Epithelial cell of esophagus (primary cell): Measurements from ENCODE around the gene DNM2.

ENCODE experiments used
- DNase-seq: peaks from one replicate; pipeline ENCODE4 v3.0.0; 2010; ENCODE audit warnings: low read depth
- H3K4me3 ChIP-seq: 2 replicates; pipeline ENCODE4 v1.5.1; 2011; ENCODE audit warnings: mild to moderate bottlenecking, low read length, control low read depth
- TF ChIP-seq, protein P1 (sequence below): IDR thresholded peaks from 2 replicates; pipeline ENCODE4 v1.5.1; 2011; ENCODE audit warnings: low read depth, mild to moderate bottlenecking, low read length, control low read depth, inconsistent platforms; ENCODE audit not compliant: insufficient read depth; ENCODE audit errors: missing control alignments

Gene DNM2

DNA sequence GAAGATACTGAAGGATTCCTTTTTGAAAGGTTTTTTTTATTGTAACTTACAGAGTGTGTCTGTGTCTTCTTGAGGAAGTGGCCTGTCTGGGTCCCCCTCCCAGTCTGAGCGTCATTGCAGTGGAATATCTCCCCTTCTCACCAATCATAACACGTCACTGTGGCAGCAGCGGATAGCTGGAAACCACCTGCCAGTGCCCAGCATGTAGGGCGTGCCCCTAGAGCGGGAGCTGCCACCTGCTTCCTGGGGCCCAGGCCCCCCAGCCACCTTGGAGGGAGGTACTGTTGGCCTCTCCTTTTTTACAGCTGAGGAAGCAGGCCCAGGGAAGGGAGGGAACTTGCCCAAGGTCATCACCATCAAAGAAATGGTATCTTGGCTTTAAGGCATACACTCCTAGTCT is 4.6 kb upstream of the DNM2 start:
- no peak for DNase-seq
- no peak overlapping the region for H3K4me3 ChIP-seq
- TF ChIP-seq, protein P1, sequence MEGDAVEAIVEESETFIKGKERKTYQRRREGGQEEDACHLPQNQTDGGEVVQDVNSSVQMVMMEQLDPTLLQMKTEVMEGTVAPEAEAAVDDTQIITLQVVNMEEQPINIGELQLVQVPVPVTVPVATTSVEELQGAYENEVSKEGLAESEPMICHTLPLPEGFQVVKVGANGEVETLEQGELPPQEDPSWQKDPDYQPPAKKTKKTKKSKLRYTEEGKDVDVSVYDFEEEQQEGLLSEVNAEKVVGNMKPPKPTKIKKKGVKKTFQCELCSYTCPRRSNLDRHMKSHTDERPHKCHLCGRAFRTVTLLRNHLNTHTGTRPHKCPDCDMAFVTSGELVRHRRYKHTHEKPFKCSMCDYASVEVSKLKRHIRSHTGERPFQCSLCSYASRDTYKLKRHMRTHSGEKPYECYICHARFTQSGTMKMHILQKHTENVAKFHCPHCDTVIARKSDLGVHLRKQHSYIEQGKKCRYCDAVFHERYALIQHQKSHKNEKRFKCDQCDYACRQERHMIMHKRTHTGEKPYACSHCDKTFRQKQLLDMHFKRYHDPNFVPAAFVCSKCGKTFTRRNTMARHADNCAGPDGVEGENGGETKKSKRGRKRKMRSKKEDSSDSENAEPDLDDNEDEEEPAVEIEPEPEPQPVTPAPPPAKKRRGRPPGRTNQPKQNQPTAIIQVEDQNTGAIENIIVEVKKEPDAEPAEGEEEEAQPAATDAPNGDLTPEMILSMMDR: no peak

DNA sequence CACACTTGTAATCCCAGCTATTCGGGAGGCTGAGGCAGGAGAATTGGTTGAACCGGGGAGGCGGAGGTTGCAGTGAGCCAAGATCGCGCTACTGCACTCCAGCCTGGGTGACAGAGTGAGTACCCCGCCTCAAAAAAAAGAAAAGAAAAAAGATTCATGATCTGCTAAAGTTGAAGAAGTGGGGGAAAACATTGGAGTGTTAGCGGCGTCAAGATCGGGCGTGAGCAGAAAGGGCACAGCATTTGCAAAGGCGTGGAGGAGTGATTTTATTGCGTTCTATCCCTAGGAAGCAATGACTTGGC is 874 bp upstream of the DNM2 start:
- peak overlapping the region; percentile 45 for H3K4me3 ChIP-seq
- DNase-seq: no peak
- TF ChIP-seq, protein P1: no peak

DNA sequence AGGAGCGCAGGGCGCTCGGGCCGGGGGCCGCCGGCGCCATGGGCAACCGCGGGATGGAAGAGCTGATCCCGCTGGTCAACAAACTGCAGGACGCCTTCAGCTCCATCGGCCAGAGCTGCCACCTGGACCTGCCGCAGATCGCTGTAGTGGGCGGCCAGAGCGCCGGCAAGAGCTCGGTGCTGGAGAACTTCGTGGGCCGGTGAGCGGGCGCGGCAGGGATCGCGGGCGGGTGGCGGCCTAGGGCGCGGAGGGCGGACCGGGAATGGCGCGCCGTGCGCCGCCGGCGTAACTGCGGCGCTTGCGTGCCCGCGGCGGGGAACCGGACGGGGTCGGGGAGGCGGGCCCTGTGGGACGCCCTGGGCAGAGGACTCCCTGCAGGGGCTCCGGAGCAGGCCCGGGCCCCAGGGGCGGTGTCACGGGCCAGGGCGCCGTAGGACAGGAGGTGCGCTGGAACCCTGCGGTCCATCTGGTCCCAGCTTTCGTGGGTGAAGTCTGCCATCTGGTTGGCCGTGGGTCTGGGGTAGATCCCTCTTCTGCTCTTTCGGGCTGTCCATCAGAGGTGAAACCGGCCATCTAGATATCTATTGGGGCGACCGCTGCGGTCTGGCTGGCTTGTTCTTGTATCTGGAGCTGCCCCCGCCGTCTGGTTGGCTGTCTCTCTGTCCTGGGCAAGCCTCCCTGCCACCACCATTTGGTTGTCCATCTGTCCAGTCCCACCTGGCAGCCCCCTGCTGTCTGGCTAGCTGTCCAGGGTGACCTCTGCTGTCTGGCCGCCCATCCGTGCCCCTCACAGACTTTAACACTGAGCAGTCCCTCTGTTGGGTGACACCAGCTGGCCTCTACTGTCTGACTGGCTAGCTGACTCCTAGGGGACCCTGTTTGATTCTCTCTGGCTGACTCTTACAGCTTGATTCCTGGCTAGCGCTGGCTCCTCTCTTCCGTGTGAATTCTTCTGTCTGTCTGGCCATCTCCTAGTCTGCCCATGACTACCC is 622 bp downstream of the DNM2 start:
- TF ChIP-seq, protein P1: no peak
- peak; percentile 42 for DNase-seq

DNA sequence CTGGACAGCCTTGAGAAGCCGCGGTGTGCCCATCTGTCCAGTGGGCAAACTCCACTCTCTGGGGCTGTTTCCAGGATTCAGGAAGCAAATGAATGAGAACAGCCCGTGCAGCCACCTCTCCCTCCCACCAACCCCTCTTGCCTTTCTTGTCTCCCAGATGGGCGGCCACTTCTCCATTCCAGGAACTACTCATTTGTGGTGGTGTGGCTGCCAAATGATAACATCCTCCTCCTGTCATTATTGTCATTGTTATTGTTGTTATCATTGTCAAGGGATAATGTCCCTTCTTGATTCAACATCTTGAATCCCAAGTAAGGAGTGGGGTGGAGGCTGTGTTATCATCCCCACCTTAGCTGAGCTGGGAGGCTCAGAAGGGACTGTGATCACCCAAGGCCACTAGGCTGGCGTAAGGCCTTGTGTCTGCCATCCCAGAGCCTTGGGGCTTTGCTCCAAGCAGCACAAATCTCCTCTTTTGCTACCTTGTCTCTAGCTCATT is 1.6 kb downstream of the DNM2 start:
- TF ChIP-seq, protein P1: no peak
- DNase-seq: no peak
- peak overlapping the region; percentile 89 for H3K4me3 ChIP-seq

More for the DNA sequence above, 622 bp downstream of the DNM2 start:
- H3K4me3 ChIP-seq: peak overlapping the region; percentile 89

DNA sequence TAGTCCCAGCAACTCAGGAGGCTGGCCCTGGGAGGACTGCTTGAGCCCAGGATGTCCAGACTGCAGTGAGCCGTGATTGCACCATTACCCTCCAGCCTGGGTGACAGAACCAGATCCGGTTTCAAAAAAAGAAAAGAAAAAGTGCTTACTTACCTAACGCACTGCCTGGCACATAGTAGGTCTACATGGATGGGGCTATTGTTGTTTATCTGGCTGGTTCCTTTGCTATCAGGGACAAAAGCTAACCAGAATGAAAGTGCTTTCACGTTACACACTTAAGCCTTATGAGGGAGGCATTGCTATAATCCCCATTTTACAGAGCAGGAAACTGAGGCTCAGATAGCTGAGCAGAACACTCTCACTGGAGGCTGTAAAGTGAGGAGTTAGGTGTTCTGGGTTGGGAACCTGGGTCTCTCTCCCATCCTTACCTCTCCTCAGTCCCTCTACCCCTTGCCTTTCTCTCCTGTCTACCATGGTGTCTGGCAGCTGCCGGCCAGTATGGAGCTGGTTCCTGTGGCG is 2.8 kb downstream of the DNM2 start:
- DNase-seq: no peak
- H3K4me3 ChIP-seq: no peak overlapping the region
- TF ChIP-seq, protein P1: no peak

DNA sequence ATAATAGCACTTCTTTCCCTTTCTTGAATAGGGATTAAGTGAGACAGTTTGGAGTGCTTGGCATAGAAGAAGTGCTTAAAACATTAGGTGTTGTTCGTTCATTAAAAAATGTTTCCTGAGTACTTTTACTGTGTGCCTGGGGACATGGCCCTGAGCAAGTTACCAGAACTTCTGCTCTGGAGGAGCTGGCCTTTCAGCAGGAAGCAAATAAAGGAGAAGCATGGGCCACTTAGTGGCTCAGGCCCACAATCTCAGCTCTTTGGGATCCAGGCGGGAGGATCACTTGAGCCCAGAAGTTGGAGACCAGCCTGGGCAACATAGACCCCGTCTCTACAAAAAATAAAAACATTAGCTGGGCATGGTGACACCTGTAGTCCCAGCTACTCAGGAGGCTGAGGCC is 5.7 kb downstream of the DNM2 start:
- DNase-seq: no peak
- H3K4me3 ChIP-seq: no peak overlapping the region
- TF ChIP-seq, protein P1: no peak

DNA sequence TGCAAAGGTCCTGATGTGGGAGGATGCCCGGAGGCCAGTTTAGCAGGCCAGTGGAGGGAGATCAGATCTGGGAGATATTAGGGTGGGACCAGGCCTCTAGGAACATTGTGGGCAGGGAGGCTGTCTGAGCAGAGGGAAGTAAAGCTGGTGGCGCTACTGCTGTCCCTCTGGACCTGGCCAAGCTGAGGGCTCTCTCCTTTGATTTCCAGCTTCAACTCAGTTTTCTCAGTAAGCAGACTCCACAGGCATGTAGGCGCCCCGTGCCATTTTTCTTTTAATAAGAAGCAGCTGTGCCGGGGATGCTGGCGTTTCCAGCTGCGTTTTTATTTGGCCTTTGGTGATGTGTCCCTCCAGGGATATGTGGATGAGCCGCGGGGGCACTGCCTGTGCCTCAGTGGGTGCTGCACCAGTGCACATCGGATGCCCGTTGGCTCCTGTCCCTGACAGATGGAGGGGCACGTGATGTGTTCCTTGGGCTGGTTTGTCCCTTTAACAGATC is 6.7 kb downstream of the DNM2 start:
- no peak for DNase-seq
- TF ChIP-seq, protein P1: no peak
- H3K4me3 ChIP-seq: no peak overlapping the region
